ENCODE results near the gene SESN3. TPM values are rescaled to one million over a fixed set of nuclear protein-coding genes. Genes with fewer than 3 reads are reported as not detected.

The SESN3 gene
- total RNA-seq, 4 donors from 2014 or later: 15.4 to 54.6 (median 32.0) TPM

DNA sequence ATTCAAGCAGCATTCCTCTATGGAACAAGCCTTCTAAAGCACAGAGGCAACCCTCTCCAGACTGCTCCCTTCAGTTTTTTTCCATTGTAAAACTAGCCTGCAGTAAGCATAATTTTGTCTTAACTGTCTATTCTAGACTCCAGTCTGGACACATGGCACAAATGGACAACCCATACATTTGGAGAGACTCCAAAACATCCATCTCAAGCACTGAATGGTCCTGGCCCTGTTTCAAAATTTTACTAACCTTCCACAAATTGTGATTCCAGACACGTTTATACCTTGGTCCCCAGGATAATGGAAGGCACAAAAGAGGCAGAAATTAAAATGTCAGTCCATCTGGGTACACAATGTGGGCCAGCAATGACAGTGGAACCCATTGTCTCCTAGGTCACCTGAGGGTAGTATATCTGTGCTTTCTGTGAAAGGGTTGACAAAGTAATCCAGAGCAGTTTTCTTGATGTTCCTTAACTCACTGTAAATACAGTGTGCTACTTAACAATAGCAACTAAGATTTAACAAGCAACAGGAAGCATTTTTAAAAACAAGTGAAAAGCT, 16.2 kb upstream of the SESN3 start:
- TF ChIP-seq, protein P1, sequence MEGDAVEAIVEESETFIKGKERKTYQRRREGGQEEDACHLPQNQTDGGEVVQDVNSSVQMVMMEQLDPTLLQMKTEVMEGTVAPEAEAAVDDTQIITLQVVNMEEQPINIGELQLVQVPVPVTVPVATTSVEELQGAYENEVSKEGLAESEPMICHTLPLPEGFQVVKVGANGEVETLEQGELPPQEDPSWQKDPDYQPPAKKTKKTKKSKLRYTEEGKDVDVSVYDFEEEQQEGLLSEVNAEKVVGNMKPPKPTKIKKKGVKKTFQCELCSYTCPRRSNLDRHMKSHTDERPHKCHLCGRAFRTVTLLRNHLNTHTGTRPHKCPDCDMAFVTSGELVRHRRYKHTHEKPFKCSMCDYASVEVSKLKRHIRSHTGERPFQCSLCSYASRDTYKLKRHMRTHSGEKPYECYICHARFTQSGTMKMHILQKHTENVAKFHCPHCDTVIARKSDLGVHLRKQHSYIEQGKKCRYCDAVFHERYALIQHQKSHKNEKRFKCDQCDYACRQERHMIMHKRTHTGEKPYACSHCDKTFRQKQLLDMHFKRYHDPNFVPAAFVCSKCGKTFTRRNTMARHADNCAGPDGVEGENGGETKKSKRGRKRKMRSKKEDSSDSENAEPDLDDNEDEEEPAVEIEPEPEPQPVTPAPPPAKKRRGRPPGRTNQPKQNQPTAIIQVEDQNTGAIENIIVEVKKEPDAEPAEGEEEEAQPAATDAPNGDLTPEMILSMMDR (IDR thresholded peaks at IDR 0.05; ENCODE audit: low read depth): no peak

DNA sequence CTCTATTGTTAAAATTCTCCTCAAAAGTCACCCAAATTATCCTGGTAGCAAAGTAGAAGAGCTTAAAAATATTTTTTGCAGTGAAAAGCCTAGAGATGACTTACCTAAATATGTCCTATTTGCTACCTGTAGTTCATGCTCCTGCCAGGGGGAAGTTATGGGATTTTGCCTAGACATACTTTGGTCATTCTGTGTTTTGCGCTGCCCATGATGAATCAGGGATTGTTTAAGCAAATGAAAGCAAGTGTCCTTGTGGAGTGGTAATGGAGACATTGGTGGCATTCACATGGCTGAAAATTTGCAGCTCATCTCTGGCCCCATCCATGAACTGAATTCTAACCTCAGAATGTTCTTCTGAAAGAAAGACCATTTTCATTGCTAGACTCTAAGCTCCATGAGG, 14.6 kb upstream of the SESN3 start:
- TF ChIP-seq, protein P1 (IDR thresholded peaks at IDR 0.05; ENCODE audit: low read depth): no peak

DNA sequence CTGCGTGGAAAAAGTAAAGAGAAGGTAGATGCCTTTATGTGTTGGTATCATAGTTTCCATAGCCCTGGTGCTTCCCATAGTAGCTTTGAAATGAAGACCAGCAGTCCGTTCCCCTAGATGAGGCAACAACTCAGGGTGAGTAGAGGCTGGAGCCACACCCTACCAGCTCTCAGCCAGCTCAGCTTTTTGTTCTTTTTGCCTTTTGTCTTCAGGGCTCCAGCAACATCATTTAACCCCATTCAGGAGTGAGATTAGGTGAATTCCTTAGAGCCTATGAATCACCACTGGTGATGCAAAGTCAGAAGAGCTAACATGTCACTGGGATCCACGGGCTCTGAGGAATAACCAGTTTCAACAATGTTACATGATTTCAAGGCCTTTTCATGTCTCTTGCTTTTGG, 14.0 kb upstream of the SESN3 start:
- TF ChIP-seq, protein P1 (IDR thresholded peaks at IDR 0.05; ENCODE audit: low read depth): no peak

DNA sequence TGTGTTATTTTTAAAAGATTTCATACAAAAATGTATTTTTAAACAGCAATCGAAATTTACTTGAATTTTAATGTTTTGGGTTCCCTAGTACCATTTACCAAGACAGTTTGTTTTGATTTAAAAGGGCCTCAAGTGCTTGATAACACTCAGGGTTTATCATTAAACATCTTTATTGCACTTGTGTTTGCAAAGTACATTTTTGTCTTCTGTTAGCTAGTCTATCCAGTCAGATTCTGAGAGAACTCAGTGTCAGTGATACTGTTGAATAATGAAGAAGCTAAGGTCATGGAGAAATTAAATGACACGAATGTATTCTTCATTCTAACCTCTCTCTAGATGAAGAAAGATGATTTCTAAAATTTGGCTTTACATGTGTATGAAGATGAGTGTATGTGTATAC, 12.7 kb upstream of the SESN3 start:
- TF ChIP-seq, protein P1 (IDR thresholded peaks at IDR 0.05; ENCODE audit: low read depth): no peak

DNA sequence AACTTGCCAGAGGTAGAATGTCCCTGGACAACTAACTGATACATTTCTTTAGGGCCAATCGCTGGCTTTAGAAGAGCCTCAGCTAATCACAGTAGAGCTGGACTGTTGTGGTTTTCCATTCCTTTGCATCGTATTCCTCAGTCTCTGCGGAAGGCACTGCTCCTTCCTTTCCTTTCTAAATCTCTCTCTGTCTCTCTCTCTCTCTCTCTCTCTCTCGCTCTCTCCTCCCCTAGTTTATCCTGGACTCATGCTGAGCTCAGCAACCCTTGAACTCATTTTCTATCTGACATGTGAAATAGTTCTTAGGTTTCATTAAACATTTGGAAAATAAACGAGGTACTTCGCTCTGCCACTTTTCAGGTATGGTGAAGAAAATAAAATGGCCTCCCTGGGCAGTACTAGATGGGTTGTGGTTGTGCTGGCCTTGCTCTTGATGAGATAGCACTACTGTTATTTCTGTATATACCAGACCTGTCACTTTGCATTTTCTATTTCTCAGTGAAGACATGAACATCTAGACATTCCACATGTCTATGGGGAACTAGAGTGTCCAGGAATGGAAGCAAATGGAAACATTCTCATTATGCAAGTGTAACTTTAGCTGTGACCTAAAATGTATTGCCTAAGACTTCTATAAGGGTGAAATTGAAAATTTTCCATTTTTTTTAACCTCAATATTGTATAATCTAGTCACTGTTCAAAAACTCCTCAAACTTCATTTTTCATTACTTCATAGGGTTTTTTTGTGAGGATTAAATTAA, 12.0 kb upstream of the SESN3 start:
- TF ChIP-seq, protein P1 (IDR thresholded peaks at IDR 0.05; ENCODE audit: low read depth): no peak

DNA sequence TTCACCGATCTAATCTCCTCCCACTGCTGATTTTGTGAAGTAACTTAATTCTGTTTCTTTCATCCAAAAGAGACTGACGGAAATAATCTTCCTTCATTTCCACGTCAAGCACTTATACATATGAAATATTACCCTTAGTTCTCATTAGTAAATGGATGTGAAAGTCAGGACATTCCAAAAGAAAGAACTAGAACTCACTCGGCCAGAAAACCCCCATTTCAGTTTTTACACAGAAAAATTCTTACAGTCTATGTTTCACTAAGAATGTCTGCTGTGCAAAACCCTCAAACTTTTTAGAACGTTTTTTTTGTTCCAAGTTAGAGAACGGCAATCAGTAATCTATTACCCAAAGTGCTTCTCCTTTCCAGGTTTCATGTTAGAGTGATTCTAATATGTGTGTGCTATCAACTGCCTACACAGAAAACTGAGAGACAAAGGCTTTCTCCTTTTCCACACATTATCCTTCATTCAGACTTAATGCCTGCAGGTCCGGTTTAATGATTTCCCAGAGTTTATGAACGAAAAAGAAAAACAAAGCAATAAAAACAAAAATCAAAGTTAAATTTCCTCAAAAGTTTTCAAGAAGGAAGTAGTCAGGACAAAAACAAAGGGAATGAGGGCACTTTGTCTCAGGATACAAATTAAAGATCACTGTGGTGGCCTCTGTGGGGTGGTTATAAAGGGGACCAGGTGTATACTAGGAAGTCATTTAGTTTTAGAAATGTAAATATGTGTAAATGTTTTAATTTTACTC, 11.3 kb upstream of the SESN3 start:
- TF ChIP-seq, protein P1 (IDR thresholded peaks at IDR 0.05; ENCODE audit: low read depth): no peak

DNA sequence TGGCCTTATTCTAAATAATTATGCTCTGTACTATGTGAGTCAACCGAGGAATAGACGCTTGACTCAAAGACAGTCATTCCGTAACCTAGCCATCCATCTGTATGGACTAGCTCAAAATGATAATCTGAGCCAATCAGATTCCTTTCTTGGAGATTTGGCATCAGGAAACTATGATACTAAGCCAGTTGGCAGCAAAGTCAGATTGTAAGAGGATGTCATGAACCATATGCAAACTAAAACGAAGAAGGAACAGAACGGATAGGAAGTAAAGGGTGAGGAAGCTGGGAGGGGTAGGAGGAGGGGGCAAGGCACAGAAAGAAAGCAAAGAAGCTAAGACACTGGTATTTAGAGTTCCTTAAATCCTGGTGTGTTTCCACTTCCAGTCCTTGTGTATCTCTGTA, 10.7 kb upstream of the SESN3 start:
- TF ChIP-seq, protein P1 (IDR thresholded peaks at IDR 0.05; ENCODE audit: low read depth): no peak

Data from subcutaneous adipose tissue (tissue), 4 donors.